ENCODE measurements around the gene GOSR2. TPM values are rescaled to one million over a fixed set of nuclear protein-coding genes. Genes with fewer than 3 reads are reported as not detected.

The GOSR2 gene
- total and polyA plus RNA-seq, 2 donors from 2014 or later = 61.4 to 68.2 TPM

- FAIRE-seq (no peak), DNase-seq (no peak)
- no peaks in the 10 kb centered on the region for H3K4me1 ChIP-seq (ENCODE audit: control insufficient read depth in 2 of 3, insufficient read depth in 2 of 3, low read depth in 1 of 3, low read length in 3 of 3)
- no peaks in the 10 kb centered on the region for H3K9me3 ChIP-seq (ENCODE audit: control insufficient read depth in 2 of 3, insufficient read depth in 1 of 3, low read length in 3 of 3)
- no peaks in the 10 kb centered on the region for H3K27me3 ChIP-seq (ENCODE audit: control insufficient read depth, insufficient read depth, low read length)
- H3K36me3 ChIP-seq (ENCODE audit: control insufficient read depth in 2 of 3, insufficient read depth in 3 of 3, low read length in 3 of 3) = no peaks in the 10 kb centered on the region
- no peak overlapping the region for H3K9ac ChIP-seq (ENCODE audit: low read length in 3 of 3)
- no peak overlapping the region for H3K27ac ChIP-seq (ENCODE audit: low read depth in 2 of 2, low read length in 2 of 2)
- intact Hi-C loops (cut with DNase I) = no loop called here
- no peak for TF ChIP-seq CTCF (IDR thresholded peaks at IDR 0.05; ENCODE audit: borderline replicate concordance, extremely low read depth, insufficient read depth)
- no peak overlapping the region for H3K4me3 ChIP-seq (ENCODE audit: low read length in 3 of 3)
Observed at GRCh38 chr17:46910179-46910927, 12.6 kb upstream of the GOSR2 start.

- Histone ChIP-seq H3K27ac (ENCODE audit: low read depth in 2 of 2, low read length in 2 of 2) (no peak overlapping the region), H3K9ac (ENCODE audit: low read length in 3 of 3) (no peak overlapping the region), H3K4me1 (ENCODE audit: control insufficient read depth in 2 of 3, insufficient read depth in 2 of 3, low read depth in 1 of 3, low read length in 3 of 3) (no peaks in the 10 kb centered on the region), H3K4me3 (ENCODE audit: low read length in 3 of 3) (no peak overlapping the region), H3K36me3 (ENCODE audit: control insufficient read depth in 2 of 3, insufficient read depth in 3 of 3, low read length in 3 of 3) (no peaks in the 10 kb centered on the region), H3K9me3 (ENCODE audit: control insufficient read depth in 2 of 3, insufficient read depth in 1 of 3, low read length in 3 of 3) (no peaks in the 10 kb centered on the region), H3K27me3 (ENCODE audit: control insufficient read depth, insufficient read depth, low read length) (no peaks in the 10 kb centered on the region)
- FAIRE-seq = no peak
- TF ChIP-seq CTCF (IDR thresholded peaks at IDR 0.05; ENCODE audit: borderline replicate concordance, extremely low read depth, insufficient read depth) = no peak
- intact Hi-C loops (cut with DNase I) = no loop called here
- DNase-seq = no peak
Observed at GRCh38 chr17:46911311-46911710, 11.6 kb upstream of the GOSR2 start.

GRCh38 chr17:46915596-46915995 lies 7.4 kb upstream of the GOSR2 start:
- H3K4me3 ChIP-seq (ENCODE audit: low read length in 3 of 3) = no peak overlapping the region
- FAIRE-seq (no peak), DNase-seq (no peak)

More at GRCh38 chr17:46915596-46915995, 7.4 kb upstream of the GOSR2 start:
- H3K9me3 ChIP-seq (ENCODE audit: control insufficient read depth in 2 of 3, insufficient read depth in 1 of 3, low read length in 3 of 3) = peaks cover 0 to 3% (median 0%) of the 10 kb centered on the region in 3 donors
- H3K27ac ChIP-seq (ENCODE audit: low read depth in 2 of 2, low read length in 2 of 2) = no peak overlapping the region
- H3K36me3 ChIP-seq (ENCODE audit: control insufficient read depth in 2 of 3, insufficient read depth in 3 of 3, low read length in 3 of 3) = peaks cover 0 to 2% (median 0%) of the 10 kb centered on the region in 3 donors
- intact Hi-C loops (cut with DNase I) = no loop called here
- H3K4me1 ChIP-seq (ENCODE audit: control insufficient read depth in 2 of 3, insufficient read depth in 2 of 3, low read depth in 1 of 3, low read length in 3 of 3) = no peaks in the 10 kb centered on the region
- H3K9ac ChIP-seq (ENCODE audit: low read length in 3 of 3) = no peak overlapping the region
- TF ChIP-seq CTCF (IDR thresholded peaks at IDR 0.05; ENCODE audit: borderline replicate concordance, extremely low read depth, insufficient read depth) = no peak
- no peaks in the 10 kb centered on the region for H3K27me3 ChIP-seq (ENCODE audit: control insufficient read depth, insufficient read depth, low read length)

Measured in kidney (tissue), 14 donors.